HEK293 (cell line): Measurements from ENCODE around the gene TECTA.

ENCODE experiments used
- CTCF ChIA-PET: fragments of 350-600 bp; formaldehyde crosslinking; extraction: SDS; loops from one replicate; lab custom pipeline; 2021; ENCODE audit warnings: antibody characterized with exemption; lab: Yijun Ruan, JAX
- POLR2A ChIA-PET: fragments of 300-600 bp; formaldehyde crosslinking; extraction: SDS; loops from one replicate; lab custom pipeline; 2020; ENCODE audit warnings: antibody characterized with exemption, inconsistent platforms; lab: Yijun Ruan, JAX
- H3K27ac ChIP-seq: fragments of 200-500 bp; sonication (Bioruptor generic); 2 replicates; pipeline ENCODE4 v1.5.1; 2014; ENCODE audit warnings: low read depth, low read length, control low read depth, inconsistent platforms; ENCODE audit errors: extremely low read depth
- H3K36me3 ChIP-seq, 2 experiments: fragments of 200-500 bp in 1 of 2; sonication (Bioruptor generic) in 1 of 2; 1 replicate in 1 of 2; 2 replicates in 1 of 2; pipeline ENCODE4 v1.5.1; 2014 to 2017; ENCODE audit warnings: inconsistent platforms in 2 of 2, low read length in 2 of 2; ENCODE audit not compliant: control insufficient read depth in 2 of 2, insufficient read depth in 1 of 2
- H3K4me1 ChIP-seq: fragments of 200-500 bp; sonication (Bioruptor generic); 2 replicates; pipeline ENCODE4 v1.5.1; 2014; ENCODE audit warnings: mild to moderate bottlenecking, low read length, inconsistent platforms; ENCODE audit not compliant: control insufficient read depth, insufficient read depth
- H3K4me3 ChIP-seq: 2 replicates; pipeline ENCODE4 v1.5.1; 2011; ENCODE audit warnings: low read depth, mild to moderate bottlenecking, control low read depth, low read length, moderate library complexity
- H3K9me3 ChIP-seq: fragments of 200-500 bp; sonication (Bioruptor generic); 2 replicates; pipeline ENCODE4 v1.5.1; 2014; ENCODE audit warnings: low read depth, low read length, inconsistent platforms; ENCODE audit not compliant: control insufficient read depth, insufficient read depth
- BCL11B ChIP-seq: fragments of 450-650 bp; formaldehyde crosslinking; IDR thresholded peaks from 2 replicates; pipeline ENCODE4 v1.5.1; 2016; ENCODE audit warnings: low read depth, missing biosample characterization, missing genetic modification characterization
- GLI4 ChIP-seq: fragments of 450-650 bp; formaldehyde crosslinking; IDR thresholded peaks from 2 replicates; pipeline ENCODE4 v1.5.1; 2016; ENCODE audit warnings: missing biosample characterization, missing genetic modification characterization
- PRDM1 ChIP-seq: fragments of 450-650 bp; formaldehyde crosslinking; IDR thresholded peaks from 2 replicates; pipeline ENCODE4; 2016; ENCODE audit warnings: missing biosample characterization, missing genetic modification characterization
- PRDM10 ChIP-seq: fragments of 450-650 bp; formaldehyde crosslinking; IDR thresholded peaks from 2 replicates; pipeline ENCODE4 v1.5.1; 2016; ENCODE audit warnings: missing biosample characterization, missing genetic modification characterization
- RBAK ChIP-seq: fragments of 450-650 bp; formaldehyde crosslinking; IDR thresholded peaks from 2 replicates; pipeline ENCODE4 v1.5.1; 2016; ENCODE audit warnings: missing biosample characterization, missing genetic modification characterization
- SP3 ChIP-seq: fragments of 450-650 bp; formaldehyde crosslinking; IDR thresholded peaks from 2 replicates; pipeline ENCODE4 v1.5.1; 2016; ENCODE audit warnings: missing biosample characterization, missing genetic modification characterization
- YY2 ChIP-seq: fragments of 450-650 bp; formaldehyde crosslinking; IDR thresholded peaks from 2 replicates; pipeline ENCODE4 v1.5.1; 2016; ENCODE audit warnings: missing biosample characterization, missing genetic modification characterization
- ZNF169 ChIP-seq: fragments of 450-650 bp; formaldehyde crosslinking; IDR thresholded peaks from 2 replicates; pipeline ENCODE4 v1.5.1; 2016; ENCODE audit warnings: missing biosample characterization, missing genetic modification characterization
- ZNF221 ChIP-seq: fragments of 450-650 bp; formaldehyde crosslinking; IDR thresholded peaks from 2 replicates; pipeline ENCODE4 v1.5.1; 2017; ENCODE audit warnings: missing biosample characterization, missing genetic modification characterization, borderline replicate concordance
- ZNF416 ChIP-seq: fragments of 450-650 bp; formaldehyde crosslinking; IDR thresholded peaks from 2 replicates; pipeline ENCODE4 v1.5.1; 2016; ENCODE audit warnings: missing biosample characterization, missing genetic modification characterization
- ZNF514 ChIP-seq: fragments of 450-650 bp; formaldehyde crosslinking; IDR thresholded peaks from 2 replicates; pipeline ENCODE4 v1.5.1; 2016; ENCODE audit warnings: missing biosample characterization, missing genetic modification characterization
- ZNF623 ChIP-seq: fragments of 450-650 bp; formaldehyde crosslinking; IDR thresholded peaks from 2 replicates; pipeline ENCODE4 v1.5.1; 2016; ENCODE audit warnings: missing biosample characterization, missing genetic modification characterization
- ZNF785 ChIP-seq: fragments of 450-650 bp; formaldehyde crosslinking; IDR thresholded peaks from 2 replicates; pipeline ENCODE4 v1.5.1; 2016; ENCODE audit warnings: missing biosample characterization, missing genetic modification characterization
- TF ChIP-seq, protein P1 (sequence below): fragments of 450-650 bp; formaldehyde crosslinking; IDR thresholded peaks from 2 replicates; pipeline ENCODE4 v1.5.1; 2017; ENCODE audit warnings: missing biosample characterization, missing genetic modification characterization
- TF ChIP-seq, protein P2 (sequence below): fragments of 450-650 bp; formaldehyde crosslinking; IDR thresholded peaks from 2 replicates; pipeline ENCODE4 v1.5.1; 2016; ENCODE audit warnings: missing biosample characterization, missing genetic modification characterization

The TECTA gene, protein sequence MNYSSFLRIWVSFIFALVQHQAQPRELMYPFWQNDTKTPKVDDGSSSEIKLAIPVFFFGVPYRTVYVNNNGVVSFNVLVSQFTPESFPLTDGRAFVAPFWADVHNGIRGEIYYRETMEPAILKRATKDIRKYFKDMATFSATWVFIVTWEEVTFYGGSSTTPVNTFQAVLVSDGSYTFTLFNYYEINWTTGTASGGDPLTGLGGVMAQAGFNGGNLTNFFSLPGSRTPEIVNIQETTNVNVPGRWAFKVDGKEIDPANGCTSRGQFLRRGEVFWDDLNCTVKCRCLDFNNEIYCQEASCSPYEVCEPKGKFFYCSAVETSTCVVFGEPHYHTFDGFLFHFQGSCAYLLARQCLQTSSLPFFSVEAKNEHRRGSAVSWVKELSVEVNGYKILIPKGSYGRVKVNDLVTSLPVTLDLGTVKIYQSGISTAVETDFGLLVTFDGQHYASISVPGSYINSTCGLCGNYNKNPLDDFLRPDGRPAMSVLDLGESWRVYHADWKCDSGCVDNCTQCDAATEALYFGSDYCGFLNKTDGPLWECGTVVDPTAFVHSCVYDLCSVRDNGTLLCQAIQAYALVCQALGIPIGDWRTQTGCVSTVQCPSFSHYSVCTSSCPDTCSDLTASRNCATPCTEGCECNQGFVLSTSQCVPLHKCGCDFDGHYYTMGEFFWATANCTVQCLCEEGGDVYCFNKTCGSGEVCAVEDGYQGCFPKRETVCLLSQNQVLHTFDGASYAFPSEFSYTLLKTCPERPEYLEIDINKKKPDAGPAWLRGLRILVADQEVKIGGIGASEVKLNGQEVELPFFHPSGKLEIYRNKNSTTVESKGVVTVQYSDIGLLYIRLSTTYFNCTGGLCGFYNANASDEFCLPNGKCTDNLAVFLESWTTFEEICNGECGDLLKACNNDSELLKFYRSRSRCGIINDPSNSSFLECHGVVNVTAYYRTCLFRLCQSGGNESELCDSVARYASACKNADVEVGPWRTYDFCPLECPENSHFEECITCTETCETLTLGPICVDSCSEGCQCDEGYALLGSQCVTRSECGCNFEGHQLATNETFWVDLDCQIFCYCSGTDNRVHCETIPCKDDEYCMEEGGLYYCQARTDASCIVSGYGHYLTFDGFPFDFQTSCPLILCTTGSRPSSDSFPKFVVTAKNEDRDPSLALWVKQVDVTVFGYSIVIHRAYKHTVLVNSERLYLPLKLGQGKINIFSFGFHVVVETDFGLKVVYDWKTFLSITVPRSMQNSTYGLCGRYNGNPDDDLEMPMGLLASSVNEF (N-terminal part only)

DNA sequence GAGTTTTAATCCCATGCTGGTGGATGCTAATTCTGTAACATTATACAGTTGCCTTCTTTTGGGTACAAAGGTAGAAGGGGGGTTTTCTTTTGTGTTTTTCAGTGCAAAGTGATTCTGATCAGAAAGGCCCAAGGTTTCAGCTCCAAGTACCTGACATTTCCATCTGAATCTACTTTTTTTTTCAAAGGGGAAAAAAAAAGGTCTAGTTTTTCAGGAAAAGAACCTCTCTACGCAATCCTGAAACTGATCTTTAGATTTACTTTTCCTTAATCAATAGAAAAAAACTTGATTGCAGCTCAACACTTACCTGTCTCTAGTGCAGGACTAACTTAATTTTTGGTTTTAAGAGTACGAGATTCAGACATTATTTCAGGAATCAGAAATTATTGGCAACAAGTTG lies at the start of gene TECTA:
Gene TECTA (plus strand): TSS at position 301 of the 400 bp plus-strand sequence. CDS start 1,423 bp downstream, outside the sequence.
- ChIA-PET CTCF (interaction anchor here (0.6 to 0.7 kb wide), 2 partner anchors 48 to 212 kb away, joined by 4 read pairs; no protein-coding TSS in a partner anchor), POLR2A (no interaction called here)
- Histone ChIP-seq H3K4me3 (no peak within 1 kb of the TSS), H3K27ac (no peak within 1 kb of the TSS), H3K9me3 (no peaks in the 10 kb centered on the region), H3K4me1 (peaks cover 2% of the 10 kb centered on the region; the same call in 1 of the 2 replicates), H3K36me3 (no peaks in the 10 kb centered on the region)
- TF ChIP-seq ZNF169 (tag by site-specific recombination) (no peak), ZNF514 (no peak), YY2 (no peak), GLI4 (tag by site-specific recombination) (no peak), BCL11B (tag by site-specific recombination) (no peak), ZNF785 (tag by site-specific recombination) (no peak), ZNF623 (tag by site-specific recombination) (no peak), ZNF221 (tag by site-specific recombination) (no peak), PRDM1 (no peak), SP3 (no peak), PRDM10 (tag by site-specific recombination) (no peak), RBAK (no peak)
- TF ChIP-seq, protein P1, sequence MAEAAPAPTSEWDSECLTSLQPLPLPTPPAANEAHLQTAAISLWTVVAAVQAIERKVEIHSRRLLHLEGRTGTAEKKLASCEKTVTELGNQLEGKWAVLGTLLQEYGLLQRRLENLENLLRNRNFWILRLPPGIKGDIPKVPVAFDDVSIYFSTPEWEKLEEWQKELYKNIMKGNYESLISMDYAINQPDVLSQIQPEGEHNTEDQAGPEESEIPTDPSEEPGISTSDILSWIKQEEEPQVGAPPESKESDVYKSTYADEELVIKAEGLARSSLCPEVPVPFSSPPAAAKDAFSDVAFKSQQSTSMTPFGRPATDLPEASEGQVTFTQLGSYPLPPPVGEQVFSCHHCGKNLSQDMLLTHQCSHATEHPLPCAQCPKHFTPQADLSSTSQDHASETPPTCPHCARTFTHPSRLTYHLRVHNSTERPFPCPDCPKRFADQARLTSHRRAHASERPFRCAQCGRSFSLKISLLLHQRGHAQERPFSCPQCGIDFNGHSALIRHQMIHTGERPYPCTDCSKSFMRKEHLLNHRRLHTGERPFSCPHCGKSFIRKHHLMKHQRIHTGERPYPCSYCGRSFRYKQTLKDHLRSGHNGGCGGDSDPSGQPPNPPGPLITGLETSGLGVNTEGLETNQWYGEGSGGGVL, result no peak
- TF ChIP-seq, protein P2, sequence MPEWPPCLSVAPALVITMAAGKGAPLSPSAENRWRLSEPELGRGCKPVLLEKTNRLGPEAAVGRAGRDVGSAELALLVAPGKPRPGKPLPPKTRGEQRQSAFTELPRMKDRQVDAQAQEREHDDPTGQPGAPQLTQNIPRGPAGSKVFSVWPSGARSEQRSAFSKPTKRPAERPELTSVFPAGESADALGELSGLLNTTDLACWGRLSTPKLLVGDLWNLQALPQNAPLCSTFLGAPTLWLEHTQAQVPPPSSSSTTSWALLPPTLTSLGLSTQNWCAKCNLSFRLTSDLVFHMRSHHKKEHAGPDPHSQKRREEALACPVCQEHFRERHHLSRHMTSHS, result no peak

GRCh38 chr11:121053244-121053643 lies 47.8 kb upstream of the TECTA start:
- peaks cover 0 to 76% of the 10 kb centered on the region in 2 experiments; a peak in 2 of 3 replicates for H3K36me3 ChIP-seq
- H3K27ac ChIP-seq, result no peak overlapping the region
- ChIA-PET POLR2A (no interaction called here), CTCF (interaction anchor here (0.6 to 1.4 kb wide), 4 partner anchors 14 to 143 kb away, joined by 3 to 5 read pairs (median 3); no protein-coding TSS in a partner anchor)
- no peaks in the 10 kb centered on the region for H3K4me1 ChIP-seq
- no peak for TF ChIP-seq ZNF416 (tag by site-specific recombination)
- H3K9me3 ChIP-seq, result no peaks in the 10 kb centered on the region
- H3K4me3 ChIP-seq, result no peak overlapping the region
